ENCODE results near the gene TNFAIP3. TPM values are rescaled to one million over a fixed set of nuclear protein-coding genes. Genes with fewer than 3 reads are reported as not detected.

Gene TNFAIP3
- total and polyA plus RNA-seq, 2 donors, result 29.5 to 85.8 TPM

DNA sequence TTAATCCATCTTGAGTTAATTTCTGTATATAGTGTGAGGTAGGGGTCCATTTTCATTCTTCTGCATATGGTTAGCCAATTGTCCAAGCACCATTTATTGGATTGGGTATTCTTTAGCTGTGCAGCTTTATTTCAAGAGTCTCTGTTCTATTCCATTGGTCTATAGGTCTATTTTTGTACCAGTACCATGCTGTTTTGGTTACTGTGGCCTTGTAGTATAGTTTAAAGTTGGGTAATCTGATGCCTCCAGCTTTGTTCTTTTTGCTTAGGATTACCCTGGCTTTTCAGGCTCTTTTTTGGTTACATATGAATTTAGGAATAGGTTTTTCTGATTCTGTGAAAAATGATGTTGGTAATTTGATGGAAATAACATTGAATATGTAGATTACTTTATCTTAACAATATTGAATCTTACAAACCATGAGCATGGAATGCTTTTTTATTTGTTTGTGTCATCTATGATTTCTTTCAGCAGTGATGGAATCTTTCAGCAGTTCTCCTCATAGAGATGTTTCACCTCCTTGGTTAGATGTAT lies 47.0 kb downstream of the TNFAIP3 start:
- Histone ChIP-seq H3K4me1 (ENCODE audit: control insufficient read depth in 2 of 2, insufficient read depth in 2 of 2, low read length in 2 of 2) (peaks cover 6 to 16% of the 10 kb centered on the region in 2 donors), H3K27ac (ENCODE audit: low read depth in 1 of 2, low read length in 1 of 2) (no peak overlapping the region)

DNA sequence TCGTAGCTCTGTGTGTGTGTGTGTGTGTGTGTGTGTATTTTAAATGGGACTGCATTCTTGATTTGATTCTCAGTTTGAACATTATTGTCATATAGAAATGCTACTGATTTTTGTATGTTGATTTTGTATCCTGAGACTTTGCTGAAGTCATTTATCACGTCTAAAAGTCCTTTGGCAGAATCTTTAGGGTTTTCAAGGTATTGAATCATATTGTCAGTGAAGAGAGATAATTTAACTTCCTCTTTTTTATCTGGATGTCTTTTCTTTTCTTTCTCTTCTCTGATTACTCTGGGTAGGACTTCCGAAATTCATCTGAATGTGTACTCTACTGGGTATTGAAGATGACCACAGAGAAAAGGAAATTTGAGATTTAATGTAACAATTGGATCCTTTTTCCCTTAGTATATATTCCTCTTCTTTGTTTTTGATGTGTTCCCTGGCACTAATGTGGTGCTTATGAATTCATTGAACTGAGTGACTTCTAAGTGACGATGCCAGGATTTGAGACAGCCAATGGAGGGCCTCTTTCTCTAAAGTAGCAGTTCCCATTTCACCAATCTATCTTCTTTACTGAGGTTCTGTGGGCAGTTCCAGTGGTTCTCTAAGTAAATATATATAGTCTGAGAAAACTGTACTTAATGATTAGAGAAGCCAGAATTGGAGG lies 47.6 kb downstream of the TNFAIP3 start:
- no peak for DNase-seq (ENCODE audit: low read depth in 6 of 9, low spot score in 9 of 9)
- Histone ChIP-seq H3K9me3 (ENCODE audit: control insufficient read depth in 2 of 2, insufficient read depth in 1 of 2, low read length in 1 of 2) (no peaks in the 10 kb centered on the region), H3K4me1 (ENCODE audit: control insufficient read depth in 2 of 2, insufficient read depth in 2 of 2, low read length in 2 of 2) (peaks cover 6 to 13% of the 10 kb centered on the region in 2 donors), H3K4me3 (ENCODE audit: low read length in 2 of 2) (no peak overlapping the region), H3K27ac (ENCODE audit: low read depth in 1 of 2, low read length in 1 of 2) (no peak overlapping the region), H3K36me3 (ENCODE audit: control insufficient read depth in 2 of 2, insufficient read depth in 2 of 2, low read length in 1 of 2) (no peaks in the 10 kb centered on the region), H3K27me3 (ENCODE audit: control insufficient read depth in 2 of 2, insufficient read depth in 1 of 2, low read length in 1 of 2) (no peaks in the 10 kb centered on the region)
- WGBS, result 69% methylated on average over 4 of the region's 4 CpGs

More for the DNA sequence above, 47.0 kb downstream of the TNFAIP3 start:
- Histone ChIP-seq H3K9me3 (ENCODE audit: control insufficient read depth in 2 of 2, insufficient read depth in 1 of 2, low read length in 1 of 2) (no peaks in the 10 kb centered on the region), H3K27me3 (ENCODE audit: control insufficient read depth in 2 of 2, insufficient read depth in 1 of 2, low read length in 1 of 2) (no peaks in the 10 kb centered on the region), H3K4me3 (ENCODE audit: low read length in 2 of 2) (no peak overlapping the region), H3K36me3 (ENCODE audit: control insufficient read depth in 2 of 2, insufficient read depth in 2 of 2, low read length in 1 of 2) (no peaks in the 10 kb centered on the region)
- DNase-seq (ENCODE audit: low read depth in 6 of 9, low spot score in 9 of 9), result no peak

DNA sequence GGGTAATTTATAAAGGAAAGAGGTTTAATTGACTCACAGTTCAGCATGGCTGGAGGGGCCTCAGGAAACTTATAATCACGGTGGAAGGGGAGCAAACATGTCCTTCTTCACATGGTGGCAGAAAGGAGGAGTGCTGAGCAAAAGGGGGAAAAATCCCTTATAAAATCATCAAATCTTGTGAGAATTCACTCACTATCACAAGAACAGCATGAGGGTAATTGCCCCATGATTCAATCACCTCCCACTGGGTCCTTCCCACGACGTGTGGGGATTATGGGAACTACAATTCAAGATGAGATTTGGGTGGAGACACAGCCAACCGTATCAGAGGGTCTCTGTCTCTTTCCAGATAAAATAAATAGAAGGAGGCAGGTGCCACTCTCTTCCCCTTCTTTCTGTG lies 48.7 kb downstream of the TNFAIP3 start:
- DNase-seq (ENCODE audit: low read depth in 6 of 9, low spot score in 9 of 9), result no peak
- H3K4me3 ChIP-seq (ENCODE audit: low read length in 2 of 2), result no peak overlapping the region
- WGBS, result 96% methylated on average over 4 of the region's 4 CpGs
- H3K27ac ChIP-seq (ENCODE audit: low read depth in 1 of 2, low read length in 1 of 2), result no peak overlapping the region
- H3K9me3 ChIP-seq (ENCODE audit: control insufficient read depth in 2 of 2, insufficient read depth in 1 of 2, low read length in 1 of 2), result no peaks in the 10 kb centered on the region
- peaks cover 6 to 13% of the 10 kb centered on the region in 2 donors for H3K4me1 ChIP-seq (ENCODE audit: control insufficient read depth in 2 of 2, insufficient read depth in 2 of 2, low read length in 2 of 2)
- H3K36me3 ChIP-seq (ENCODE audit: control insufficient read depth in 2 of 2, insufficient read depth in 2 of 2, low read length in 1 of 2), result no peaks in the 10 kb centered on the region
- H3K27me3 ChIP-seq (ENCODE audit: control insufficient read depth in 2 of 2, insufficient read depth in 1 of 2, low read length in 1 of 2), result no peaks in the 10 kb centered on the region

DNA sequence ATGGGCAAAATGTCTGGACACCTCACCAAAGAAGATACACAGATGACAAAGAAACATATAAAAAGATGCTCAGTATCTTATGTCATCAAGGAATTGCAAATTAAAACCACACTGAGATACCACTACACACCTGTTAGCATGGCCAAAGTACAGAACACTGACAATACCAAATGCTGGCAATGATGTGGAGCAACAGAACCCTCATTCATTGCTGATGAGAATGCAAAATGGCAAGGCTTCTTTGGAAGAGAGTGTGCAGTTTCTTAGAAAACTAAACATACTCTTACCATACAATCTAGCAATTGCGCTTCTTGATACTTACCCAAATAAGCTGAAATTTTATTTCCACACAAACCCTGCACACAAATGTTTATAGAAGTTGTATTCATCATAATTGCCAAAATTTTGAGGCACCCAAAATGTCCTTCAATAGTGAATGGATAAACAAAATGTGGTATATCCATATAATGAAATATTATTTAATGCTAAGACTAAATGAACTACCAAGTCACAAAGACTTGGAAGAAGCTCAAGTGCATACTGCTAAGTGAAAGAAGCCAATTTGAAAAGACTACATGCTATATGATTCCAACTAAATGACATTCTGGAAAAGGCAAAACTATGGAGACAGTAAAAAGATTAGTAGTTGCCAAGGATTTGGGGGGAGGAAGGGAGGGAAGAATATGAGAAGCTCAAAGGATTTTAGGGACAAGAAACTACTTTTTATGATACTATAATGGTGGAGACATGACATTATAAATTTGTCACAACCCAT lies 50.7 kb downstream of the TNFAIP3 start:
- no peak overlapping the region for H3K4me3 ChIP-seq (ENCODE audit: low read length in 2 of 2)
- H3K9me3 ChIP-seq (ENCODE audit: control insufficient read depth in 2 of 2, insufficient read depth in 1 of 2, low read length in 1 of 2), result no peaks in the 10 kb centered on the region
- 99% methylated on average over 1 of the region's 1 CpG for WGBS
- H3K27me3 ChIP-seq (ENCODE audit: control insufficient read depth in 2 of 2, insufficient read depth in 1 of 2, low read length in 1 of 2), result no peaks in the 10 kb centered on the region
- no peak for DNase-seq (ENCODE audit: low read depth in 6 of 9, low spot score in 9 of 9)
- no peak overlapping the region for H3K27ac ChIP-seq (ENCODE audit: low read depth in 1 of 2, low read length in 1 of 2)
- H3K4me1 ChIP-seq (ENCODE audit: control insufficient read depth in 2 of 2, insufficient read depth in 2 of 2, low read length in 2 of 2), result no peaks in the 10 kb centered on the region
- H3K36me3 ChIP-seq (ENCODE audit: control insufficient read depth in 2 of 2, insufficient read depth in 2 of 2, low read length in 1 of 2), result no peaks in the 10 kb centered on the region

DNA sequence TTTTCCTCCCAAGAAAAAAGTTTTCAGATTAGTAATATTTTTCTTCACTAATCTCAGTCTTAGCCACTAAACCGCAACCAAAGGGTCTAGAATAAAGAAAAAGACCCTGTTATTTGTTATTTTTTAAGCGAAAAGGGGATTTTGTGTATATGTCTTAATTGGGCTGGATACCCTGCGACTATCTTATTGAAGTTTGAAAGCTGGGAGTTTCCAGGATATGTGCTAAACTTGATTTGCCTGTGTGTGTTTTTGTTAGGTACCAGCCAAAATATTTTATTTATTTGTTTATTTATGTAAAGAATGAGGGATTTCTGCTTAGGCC lies 52.4 kb downstream of the TNFAIP3 start:
- no peak for DNase-seq (ENCODE audit: low read depth in 6 of 9, low spot score in 9 of 9)
- Histone ChIP-seq H3K4me1 (ENCODE audit: control insufficient read depth in 2 of 2, insufficient read depth in 2 of 2, low read length in 2 of 2) (peaks cover 0 to 5% of the 10 kb centered on the region in 2 donors), H3K27me3 (ENCODE audit: control insufficient read depth in 2 of 2, insufficient read depth in 1 of 2, low read length in 1 of 2) (no peaks in the 10 kb centered on the region), H3K36me3 (ENCODE audit: control insufficient read depth in 2 of 2, insufficient read depth in 2 of 2, low read length in 1 of 2) (no peaks in the 10 kb centered on the region), H3K9me3 (ENCODE audit: control insufficient read depth in 2 of 2, insufficient read depth in 1 of 2, low read length in 1 of 2) (no peaks in the 10 kb centered on the region), H3K4me3 (ENCODE audit: low read length in 2 of 2) (no peak overlapping the region), H3K27ac (ENCODE audit: low read depth in 1 of 2, low read length in 1 of 2) (no peak overlapping the region)
- WGBS, result 95% methylated on average over 3 of the region's 3 CpGs

DNA sequence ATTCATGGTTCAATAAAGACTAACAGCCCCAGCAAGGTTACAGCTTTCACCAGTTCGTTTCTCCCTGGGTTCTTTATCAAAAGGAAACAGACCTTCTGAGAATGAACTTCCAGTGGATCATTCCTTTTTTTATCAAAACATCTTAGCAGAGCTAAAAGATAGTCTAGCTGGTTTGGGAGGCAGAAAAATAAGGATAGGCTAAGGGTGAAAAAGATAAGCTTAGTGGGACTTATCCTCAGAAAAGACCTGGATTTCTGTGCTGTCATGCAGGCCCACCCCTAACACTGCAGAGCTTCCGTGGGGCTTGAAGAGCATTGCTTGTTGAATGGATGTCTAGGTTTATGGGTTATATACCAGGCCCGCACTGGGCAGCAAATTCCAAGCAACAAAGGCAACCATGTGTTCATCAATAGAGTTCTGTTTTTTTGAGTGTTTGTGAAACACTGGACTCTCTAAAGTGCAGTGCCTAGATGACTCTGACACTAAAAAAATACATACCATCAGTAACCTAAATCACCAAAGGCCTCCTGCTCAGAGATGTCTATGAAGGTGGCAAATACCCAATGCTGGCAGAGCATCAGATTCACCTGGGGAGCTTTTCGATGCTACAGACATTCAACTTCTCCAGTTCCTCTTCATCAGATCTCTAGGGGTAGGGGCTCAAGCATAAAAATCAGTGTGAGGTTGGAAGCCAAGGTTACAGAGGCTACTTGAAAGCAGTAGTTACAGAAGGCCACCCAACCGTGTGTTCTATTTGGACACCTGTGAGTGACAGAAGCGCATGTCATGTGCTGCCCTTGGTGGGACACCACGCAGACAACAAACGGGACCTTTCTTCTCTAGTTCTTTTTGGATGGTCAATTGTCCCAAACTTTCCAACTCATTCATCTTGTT lies 53.0 kb downstream of the TNFAIP3 start:
- no peaks in the 10 kb centered on the region for H3K36me3 ChIP-seq (ENCODE audit: control insufficient read depth in 2 of 2, insufficient read depth in 2 of 2, low read length in 1 of 2)
- no peak overlapping the region for H3K27ac ChIP-seq (ENCODE audit: low read depth in 1 of 2, low read length in 1 of 2)
- no peaks in the 10 kb centered on the region for H3K9me3 ChIP-seq (ENCODE audit: control insufficient read depth in 2 of 2, insufficient read depth in 1 of 2, low read length in 1 of 2)
- WGBS, result 92% methylated on average over 8 of the region's 8 CpGs
- peaks cover 0 to 5% of the 10 kb centered on the region in 2 donors for H3K4me1 ChIP-seq (ENCODE audit: control insufficient read depth in 2 of 2, insufficient read depth in 2 of 2, low read length in 2 of 2)
- no peak for DNase-seq (ENCODE audit: low read depth in 6 of 9, low spot score in 9 of 9)
- no peaks in the 10 kb centered on the region for H3K27me3 ChIP-seq (ENCODE audit: control insufficient read depth in 2 of 2, insufficient read depth in 1 of 2, low read length in 1 of 2)
- H3K4me3 ChIP-seq (ENCODE audit: low read length in 2 of 2), result no peak overlapping the region

DNA sequence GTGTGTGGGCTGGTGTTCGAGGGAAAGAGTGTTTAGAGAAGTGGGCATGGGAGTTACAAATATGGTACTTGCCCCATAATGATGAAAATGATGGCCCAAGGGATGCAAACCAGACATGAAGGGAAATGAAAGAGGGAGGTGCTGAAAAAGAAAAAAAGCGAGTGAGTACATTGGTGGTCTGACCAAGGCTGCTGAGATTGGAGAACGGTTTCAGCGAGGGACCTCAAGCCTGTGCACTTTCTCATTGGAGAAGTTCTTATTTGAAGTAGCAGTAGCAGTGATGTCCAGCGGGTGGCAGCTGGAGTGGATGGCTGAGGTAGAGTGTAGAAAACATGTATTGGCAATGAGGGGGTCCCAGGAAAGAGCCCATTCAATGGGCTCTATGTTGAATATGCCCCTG lies 54.8 kb downstream of the TNFAIP3 start:
- peaks cover 10 to 22% of the 10 kb centered on the region in 2 donors for H3K4me1 ChIP-seq (ENCODE audit: control insufficient read depth in 2 of 2, insufficient read depth in 2 of 2, low read length in 2 of 2)
- 96% methylated on average over 5 of the region's 5 CpGs for WGBS

DNA sequence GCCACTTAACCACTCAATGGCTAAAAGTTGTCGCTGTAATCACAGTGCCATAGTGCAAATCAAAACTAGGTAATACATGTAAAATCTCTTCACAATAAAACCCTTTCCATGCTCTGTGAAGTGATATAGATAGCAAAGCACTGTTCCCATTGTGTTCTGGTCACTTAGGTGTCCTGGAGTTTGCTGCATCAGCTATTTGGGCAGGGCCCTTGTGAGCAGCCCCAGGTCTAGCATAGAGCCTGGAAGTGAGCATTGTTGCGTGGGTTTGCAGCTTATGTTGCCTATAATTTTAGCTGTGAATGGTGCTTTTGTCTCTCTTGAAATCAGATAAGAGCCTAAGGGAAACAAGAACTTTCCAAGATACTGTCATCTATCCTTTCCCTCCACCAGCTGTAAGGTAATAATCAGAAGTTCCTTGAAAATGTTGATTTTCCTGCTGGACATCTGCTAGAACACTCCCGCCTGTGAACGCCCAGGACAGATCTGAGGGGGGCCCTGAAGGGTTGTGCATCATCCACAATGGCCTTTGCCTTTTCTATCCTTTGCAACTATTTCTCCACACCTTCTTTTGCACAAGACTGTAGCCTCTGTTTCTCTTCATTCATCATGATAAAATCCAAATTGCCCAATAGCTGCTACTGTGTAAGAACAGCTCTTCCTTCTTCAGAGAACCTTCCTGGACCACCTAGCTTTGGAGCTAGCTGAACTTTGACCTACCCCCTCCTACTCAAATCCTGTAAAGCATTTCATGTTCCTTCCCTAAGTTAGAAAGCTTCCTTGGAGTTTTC lies 57.0 kb downstream of the TNFAIP3 start:
- DNase-seq (ENCODE audit: low read depth in 6 of 9, low spot score in 9 of 9), result no peak
- 97% methylated on average over 4 of the region's 4 CpGs for WGBS
- Histone ChIP-seq H3K4me1 (ENCODE audit: control insufficient read depth in 2 of 2, insufficient read depth in 2 of 2, low read length in 2 of 2) (peaks cover 27 to 45% of the 10 kb centered on the region in 2 donors), H3K4me3 (ENCODE audit: low read length in 2 of 2) (no peak overlapping the region), H3K27ac (ENCODE audit: low read depth in 1 of 2, low read length in 1 of 2) (no peak overlapping the region), H3K27me3 (ENCODE audit: control insufficient read depth in 2 of 2, insufficient read depth in 1 of 2, low read length in 1 of 2) (no peaks in the 10 kb centered on the region), H3K36me3 (ENCODE audit: control insufficient read depth in 2 of 2, insufficient read depth in 2 of 2, low read length in 1 of 2) (no peaks in the 10 kb centered on the region), H3K9me3 (ENCODE audit: control insufficient read depth in 2 of 2, insufficient read depth in 1 of 2, low read length in 1 of 2) (no peaks in the 10 kb centered on the region)

More for the DNA sequence above, 54.8 kb downstream of the TNFAIP3 start:
- Histone ChIP-seq H3K4me3 (ENCODE audit: low read length in 2 of 2) (no peak overlapping the region), H3K36me3 (ENCODE audit: control insufficient read depth in 2 of 2, insufficient read depth in 2 of 2, low read length in 1 of 2) (no peaks in the 10 kb centered on the region), H3K9me3 (ENCODE audit: control insufficient read depth in 2 of 2, insufficient read depth in 1 of 2, low read length in 1 of 2) (no peaks in the 10 kb centered on the region), H3K27ac (ENCODE audit: low read depth in 1 of 2, low read length in 1 of 2) (no peak overlapping the region), H3K27me3 (ENCODE audit: control insufficient read depth in 2 of 2, insufficient read depth in 1 of 2, low read length in 1 of 2) (no peaks in the 10 kb centered on the region)
- DNase-seq (ENCODE audit: low read depth in 6 of 9, low spot score in 9 of 9), result no peak

Data from thymus (tissue), 11 donors.